HG03095 (cell line): ENCODE data around the gene FLT4.

Experiments used
- ATAC-seq: cut with Tn5 transposase; IDR thresholded peaks from one replicate; pipeline ENCODE4 v1.9.1; 2021; ENCODE audit warnings: moderate library complexity; ENCODE audit not compliant: unreplicated experiment

FLT4 gene

DNA sequence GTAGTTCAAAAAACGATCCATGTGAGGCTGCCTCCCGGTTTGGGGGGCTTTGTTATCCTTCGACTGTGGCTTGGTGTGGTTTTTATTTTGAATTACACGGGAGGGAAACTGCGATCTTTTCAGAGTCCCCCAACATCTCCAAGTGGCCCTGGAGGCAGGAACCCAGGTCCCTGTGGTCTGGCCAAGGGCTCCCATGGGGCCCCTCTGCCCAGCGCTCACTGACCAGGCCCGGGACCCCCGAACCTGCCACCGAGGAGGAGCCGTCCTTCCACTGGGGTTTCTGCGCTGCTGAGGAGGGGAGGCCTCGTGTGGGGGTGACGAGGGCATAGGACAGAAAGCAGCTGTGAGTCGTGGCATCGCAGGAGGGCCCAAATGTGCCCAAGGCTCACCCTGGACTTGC is 40.0 kb downstream of the FLT4 start:
- no peak for ATAC-seq

DNA sequence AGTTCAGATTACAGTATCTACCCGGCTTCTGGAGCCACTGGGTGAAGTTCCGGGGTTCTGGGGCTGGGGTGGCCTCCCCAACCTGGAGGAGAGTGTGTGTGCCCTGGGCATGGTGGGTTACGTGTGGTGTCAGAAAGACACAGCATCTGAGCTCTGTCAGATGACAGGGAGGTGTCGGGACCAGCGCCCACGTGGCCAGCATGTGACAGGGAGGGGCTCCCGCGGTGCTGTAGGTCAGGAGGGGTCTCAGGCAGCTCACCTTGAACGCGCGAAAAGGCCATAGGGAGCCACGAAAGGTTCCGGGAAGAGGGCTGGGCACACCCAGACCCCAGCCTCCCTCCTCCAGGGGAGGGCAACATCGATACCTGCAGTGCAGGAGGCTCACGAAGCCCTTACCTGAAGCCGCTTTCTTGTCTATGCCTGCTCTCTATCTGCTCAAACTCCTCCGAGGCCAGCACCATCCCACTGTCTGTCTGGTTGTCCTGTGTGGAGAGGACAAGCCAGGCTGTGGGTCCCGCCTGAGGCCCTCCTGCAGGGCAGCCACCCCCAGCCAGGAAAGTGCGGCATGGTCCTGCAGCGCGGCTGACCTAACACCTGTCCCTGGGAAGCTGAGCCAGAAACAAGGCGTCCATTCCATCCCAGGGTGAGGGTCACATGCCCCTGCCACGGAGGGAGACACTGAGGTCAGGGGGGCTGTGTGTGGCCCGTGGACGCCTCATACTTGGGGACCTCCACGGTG is 40.7 kb downstream of the FLT4 start:
- ATAC-seq, result no peak

DNA sequence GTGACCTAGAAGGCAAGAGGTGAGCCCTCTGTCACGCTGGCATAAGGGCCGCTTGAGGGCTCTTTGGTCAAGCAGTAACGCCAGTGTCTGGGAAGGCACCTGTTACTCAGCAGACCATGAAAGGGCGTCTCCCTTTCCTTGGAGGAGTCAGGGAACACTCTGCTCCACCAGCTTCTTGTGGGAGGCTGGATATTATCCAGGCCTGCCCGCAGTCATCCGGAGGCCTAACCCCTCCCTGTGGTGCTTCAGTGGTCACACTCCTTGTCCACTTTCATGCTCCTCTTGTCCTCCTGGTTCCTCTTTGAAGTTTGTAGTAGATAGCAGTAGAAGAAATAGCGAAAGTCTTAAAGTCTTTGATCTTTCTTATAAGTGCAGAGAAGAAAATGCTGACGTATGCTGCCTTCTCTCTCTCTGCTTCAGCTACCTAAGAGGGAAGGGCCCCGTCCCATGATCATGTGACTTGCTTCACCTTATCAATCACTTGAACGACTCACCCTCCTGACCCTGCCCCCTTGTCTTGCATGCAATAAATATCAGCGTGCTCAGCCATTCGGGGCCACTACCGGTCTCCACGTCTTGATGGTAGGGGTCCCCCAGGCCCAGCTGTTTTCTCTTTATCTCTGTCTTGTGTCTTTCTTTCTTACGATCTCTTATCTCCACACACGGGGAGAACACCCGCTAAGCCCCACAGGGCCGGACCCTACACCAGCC is 41.4 kb downstream of the FLT4 start:
- no peak for ATAC-seq

DNA sequence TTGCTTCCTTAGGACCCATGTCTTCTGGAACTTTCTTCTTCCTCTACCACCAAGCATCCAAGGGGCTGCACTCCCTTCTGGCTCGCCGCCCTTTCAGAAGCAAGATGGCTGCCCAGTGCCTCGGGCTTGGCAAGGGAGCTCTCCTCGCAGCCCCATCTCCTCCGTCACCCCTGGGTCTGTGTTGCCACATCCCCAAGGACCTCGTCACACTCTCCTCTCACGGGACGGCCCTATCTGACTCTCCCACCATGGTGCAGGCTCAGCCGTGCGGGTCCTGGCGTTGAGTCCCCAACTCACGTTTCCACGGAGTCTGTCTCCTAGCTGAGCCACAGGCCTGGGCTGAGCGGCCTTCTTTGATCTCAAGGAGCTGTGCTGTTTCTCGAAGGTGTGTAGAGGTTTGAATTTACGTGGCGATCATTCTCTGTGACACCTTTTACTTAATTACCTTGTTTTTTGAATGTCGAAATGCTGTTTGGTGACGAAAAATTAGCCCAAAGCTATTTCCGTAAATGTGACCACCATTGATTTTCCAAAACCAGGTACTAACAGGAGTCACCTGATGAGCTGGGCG is 43.1 kb downstream of the FLT4 start:
- ATAC-seq, result no peak

DNA sequence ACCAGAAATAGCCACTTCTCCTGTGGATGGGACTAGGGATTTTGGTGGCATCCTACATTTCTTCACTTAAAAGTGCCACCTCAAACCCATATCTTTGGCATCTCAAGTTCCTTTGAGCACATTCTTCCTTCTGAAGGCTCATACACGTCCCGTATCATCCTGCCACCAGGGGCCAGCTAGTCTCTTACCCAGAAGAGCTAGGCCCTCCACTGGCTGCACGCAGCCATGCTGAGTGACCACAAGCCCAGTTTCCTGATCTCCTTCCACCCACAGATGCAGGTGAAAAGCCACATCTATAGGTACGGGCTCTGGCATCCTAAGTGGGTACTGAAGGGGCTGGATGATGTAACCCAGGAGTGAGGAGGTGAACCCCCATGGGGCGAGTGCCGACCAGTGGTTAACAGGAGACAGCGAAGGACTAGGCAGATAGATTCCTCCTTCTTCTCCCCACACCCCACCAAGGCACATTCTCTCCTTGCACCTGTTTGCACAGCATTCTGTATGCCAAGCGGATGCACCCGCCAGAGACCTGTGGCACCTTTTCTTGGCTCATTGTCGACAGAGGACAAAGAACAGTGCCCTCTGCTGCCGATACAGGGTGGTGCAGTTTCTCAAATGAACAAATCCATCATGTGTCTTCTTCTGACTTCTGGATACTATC is 43.7 kb downstream of the FLT4 start:
- ATAC-seq, result no peak

DNA sequence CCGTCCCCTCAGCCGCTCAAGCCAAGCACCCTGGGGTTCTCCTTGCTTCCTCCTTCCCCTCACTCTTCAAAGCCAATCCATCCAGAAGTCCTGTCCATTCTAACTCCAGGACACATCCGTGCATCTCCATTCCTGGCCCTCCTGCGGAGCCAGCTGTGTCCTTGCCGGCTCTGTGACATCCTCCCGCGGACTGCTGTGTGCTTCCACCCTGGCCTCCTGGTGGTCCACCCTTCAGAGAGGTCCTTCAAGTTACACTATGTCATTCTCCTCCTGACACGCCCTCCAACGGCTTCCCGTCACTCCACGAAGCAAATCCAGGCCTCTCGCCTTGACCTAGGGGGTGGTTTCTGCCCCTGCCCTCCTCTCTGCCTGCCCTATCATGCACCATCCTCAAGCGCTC is 45.1 kb downstream of the FLT4 start:
- ATAC-seq, result no peak

DNA sequence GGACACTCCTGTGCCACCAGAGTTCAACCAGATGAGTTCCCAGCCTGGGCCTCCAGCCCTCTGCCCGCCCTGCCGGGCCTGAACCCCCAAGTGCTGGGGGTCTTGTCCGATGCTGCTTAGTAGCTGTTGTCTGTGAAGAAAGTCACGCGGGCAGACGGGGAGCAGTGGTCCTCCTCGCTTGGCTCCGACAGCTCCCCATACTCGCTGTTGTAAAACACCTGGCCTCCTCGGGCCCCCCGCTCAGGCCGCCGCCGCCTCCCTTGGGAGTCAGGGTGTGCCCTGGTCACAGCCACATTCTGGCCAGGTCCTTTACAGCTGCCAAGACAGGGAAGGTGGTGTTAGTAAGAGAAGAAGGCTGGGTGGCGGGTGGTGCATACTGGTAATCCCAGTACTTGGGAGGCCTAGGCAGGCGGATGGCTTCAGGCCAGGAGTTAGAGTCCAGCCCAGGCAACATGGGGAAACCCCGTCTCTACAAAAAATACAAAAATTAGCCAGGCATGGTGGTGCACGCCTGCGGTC is 46.3 kb downstream of the FLT4 start:
- ATAC-seq, result no peak

DNA sequence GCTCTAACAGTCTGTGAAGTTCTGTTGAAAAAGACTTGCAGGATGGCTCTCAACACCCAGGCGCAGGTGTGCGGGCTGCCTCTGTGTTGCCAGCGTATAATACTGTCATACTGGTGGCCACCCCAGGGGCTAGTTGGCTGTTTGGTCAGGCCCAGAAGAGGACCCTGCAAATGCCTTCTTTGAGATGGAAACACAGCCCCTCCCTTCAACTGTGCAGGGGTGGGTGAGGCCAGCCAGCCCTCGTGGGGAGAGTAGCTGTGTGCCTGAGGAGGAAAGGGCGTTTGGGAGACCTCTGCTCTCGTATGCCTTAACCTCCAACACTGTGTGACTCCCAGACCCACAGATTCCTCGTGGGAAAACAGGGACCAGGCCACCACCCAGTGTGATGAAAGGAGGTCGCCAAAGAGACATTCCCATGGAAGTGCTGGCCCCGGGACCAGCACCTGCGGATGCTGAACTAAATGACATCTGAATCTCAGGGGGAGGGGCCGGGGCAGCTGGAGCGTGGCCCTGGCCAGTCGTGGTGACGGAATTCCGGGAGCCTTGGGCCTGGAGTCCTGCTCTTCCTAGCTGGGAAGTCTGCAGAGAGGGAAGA is 46.8 kb downstream of the FLT4 start:
- no peak for ATAC-seq

DNA sequence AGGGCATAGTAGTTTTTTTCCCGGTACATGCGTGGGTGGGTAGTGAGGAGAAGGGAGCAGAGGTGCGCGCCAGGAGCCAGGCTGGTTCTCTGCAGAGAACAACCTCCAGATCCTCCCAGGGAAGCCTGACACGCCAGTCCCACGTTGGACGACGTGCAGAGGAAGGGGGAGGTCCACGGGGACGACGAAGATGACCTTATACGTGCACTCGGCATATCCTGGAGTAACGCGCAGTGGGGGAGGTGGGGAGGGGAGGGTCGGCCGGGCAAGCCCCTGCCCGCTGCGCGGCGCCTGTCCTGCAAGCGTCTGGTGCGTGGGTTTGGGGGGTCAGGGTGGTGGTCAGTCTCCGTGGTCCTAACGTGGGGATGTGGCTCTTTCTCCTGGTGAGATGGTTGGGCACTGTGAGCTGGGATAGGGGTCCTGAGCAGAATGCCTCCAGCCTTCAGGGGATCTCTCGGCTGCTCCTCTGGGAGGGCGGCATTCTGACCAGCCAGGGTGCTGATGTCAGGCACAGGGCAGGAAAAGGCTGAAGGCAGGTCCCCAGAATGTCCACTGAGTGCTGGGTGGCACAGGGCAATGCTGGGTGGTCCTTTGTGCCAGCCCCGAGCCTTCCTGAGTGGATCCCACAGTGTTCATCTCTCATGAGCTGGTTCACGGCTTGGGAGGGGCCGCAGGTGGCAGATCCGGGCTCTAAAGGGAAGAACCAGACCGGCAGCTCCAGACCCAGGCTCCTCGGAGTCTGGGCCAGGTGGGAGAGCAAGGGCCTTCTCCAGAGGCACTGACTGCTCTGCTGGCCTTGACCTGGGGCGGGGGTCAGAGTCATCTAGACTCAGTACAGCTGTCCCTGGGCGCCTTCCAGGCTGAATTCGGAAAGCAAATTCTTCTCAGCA is 47.6 kb downstream of the FLT4 start:
- no peak for ATAC-seq

DNA sequence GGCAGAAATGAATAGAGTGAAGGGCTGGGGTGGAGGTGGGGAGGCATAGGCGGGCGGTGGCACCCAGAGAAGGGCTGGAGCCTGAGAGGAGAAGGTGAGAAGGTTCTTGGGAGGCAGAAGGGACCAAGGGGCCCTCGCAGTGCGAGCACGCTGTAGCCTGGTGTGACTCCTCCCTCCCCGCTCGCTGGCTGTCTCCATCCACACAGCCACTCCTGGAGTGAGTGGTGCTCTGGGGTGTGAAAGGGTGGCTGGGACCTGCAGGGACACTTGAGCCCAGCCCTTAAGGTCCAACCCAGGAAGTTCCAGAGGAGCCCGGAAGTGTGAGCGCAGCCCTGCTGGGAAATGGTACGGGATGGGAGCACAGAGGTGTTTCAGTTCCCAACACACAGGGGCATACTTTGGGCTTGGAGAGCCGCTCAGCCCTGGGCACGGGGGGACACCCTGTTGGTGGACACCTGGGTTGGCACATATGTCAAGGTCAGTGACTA is 48.8 kb downstream of the FLT4 start:
- ATAC-seq, result no peak

DNA sequence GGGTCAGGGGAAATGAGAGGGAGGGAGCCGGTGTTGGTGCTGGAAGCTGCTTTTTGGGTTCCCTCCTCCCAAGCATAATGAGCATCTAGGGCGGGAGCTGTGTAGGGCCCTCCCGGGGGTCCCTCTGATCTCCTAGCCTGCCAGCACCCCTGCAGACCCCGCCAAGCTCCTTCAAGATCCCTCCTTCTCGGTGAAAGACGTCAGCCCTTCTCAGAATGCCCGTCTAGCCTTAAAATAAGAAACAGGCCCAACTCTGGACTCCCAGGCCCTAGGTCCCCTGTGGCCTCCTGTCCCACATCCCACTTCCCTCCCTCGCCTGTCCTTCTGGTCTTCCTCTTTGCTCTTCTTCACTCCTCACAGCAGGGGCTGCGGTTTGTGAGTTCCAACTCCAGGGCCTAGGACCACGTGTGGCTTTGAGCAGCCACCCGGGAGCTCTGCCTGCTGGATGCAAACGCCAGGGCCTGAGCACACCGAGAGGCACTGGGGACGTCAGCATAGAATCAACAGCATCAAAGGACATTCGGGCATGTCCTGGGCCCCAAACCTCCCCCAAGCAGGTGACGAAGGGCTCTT is 49.3 kb downstream of the FLT4 start:
- no peak for ATAC-seq

DNA sequence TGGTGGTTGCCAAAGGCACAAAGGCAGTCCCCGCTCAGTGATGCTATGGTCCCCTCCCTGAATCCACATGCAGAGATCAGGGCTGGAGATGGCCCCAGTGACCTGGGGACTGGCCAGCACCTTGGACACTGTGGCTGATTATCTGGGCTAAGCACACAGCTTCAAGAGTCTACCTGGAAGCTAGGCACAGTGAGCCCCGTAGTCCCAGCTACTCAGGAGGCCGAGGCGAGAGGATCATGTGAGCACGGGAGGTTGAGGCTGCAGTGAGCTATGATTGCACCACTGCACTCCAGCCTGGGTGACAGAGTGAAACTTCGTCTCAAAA is 49.8 kb downstream of the FLT4 start:
- no peak for ATAC-seq

DNA sequence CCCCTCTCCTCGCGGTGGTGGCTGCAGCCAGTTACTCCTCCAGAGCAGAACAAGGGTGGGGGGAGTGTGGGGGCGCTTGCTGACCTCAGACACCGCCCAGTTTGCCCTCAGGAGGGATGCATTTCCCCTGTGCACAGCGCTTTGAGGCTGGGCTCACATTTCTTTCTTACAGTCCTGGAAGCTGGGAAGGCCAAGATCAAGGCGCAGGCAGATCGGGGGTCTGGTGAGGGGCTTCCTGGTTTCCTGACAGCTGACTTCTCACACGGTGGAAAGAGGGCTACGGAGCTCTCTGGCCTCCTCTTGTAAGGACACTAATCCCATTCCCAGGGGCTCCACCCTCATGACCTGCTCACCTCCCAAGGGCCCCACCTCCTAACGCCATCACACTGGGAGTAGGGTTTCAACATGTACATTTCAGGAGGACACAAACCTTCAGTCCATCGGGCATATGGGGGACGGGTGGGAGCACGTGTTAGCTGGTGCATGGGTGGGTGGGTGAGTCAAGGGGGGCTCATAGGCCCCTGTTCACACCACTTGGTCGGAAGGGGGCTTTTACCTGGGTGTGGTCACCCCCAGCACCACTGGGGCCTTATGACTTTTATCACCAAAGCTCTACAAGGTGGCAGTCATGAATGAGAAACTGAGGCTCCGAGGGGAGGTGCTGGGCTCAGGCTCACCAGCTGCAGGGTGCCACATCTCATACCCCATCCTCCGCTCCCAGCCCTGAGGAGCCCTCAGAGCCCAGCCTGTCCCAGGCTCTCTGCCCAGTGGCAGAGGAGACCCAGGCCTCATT is 50.4 kb downstream of the FLT4 start:
- no peak for ATAC-seq

DNA sequence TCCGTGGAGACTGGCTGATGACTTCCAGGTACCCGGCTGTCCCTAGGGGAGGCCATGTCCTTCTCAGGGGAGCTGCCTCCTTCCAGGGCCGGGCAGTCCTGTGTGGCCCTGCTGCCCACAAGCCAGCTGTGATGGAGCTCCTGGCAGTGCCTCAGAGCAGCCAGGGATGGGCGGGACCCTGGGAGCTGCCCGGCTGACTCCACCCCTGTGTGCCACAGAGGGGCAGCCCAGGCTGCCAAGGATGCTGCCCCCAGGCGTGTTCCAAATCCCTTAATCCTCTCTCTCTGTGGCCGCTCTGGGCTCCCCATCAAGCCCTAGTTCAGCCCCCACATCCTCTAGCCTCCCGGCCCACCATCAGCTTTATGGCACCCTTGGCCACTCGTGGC is 51.1 kb downstream of the FLT4 start:
- no peak for ATAC-seq

DNA sequence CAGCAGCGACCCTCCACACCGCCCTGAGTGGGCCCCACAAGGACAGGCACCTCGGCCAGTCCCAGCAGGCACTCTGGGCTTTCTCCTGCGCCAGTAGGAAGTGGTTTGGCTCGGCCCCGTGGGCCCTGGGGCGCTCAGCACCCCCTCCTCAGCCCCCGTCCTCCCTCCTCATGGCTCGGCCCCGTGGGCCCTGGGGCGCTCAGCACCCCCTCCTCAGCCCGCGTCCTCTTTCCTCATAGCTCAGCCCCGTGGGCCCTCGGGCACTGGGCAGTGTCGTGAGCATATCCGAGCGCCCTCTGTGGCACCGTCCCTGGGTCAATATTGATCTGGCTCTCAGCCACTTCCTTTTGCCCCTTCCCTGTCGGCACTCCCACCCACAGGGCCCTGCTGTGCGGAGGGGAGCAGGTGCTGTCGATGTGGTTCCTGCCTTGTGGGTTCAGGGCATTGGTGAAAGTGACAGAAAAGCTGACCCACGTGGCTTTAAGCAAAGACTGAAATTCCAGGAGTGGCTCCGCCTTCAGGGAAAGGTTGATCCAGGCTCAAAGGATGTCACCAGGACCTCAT is 52.6 kb downstream of the FLT4 start:
- ATAC-seq, result no peak

DNA sequence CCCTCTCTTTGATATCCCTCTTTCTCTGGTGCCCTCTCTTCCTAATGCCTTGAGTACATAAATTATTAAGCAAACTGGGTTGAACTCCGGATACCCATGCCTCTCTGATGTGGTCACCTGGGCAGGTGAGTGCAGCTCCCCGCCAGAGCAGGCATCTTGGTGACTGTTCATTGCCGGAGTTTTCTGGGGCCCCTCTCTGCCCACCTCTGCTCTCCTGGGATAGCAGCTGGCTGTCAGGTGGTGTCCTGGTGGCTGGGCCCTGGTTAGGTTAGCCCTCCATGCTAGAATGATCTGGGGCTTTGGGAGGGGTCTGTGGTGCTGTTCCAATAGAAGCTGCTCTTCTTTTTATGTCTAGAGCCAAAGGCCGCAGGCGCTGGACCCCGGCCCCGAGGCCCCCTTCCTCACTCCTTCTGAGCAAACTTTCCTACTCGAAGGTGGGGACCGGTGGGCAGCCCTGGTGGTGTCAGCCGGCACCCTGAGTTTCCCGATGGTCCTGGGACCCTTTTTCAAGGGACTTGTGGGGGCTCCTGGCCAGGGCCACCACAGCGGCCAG is 53.2 kb downstream of the FLT4 start:
- no peak for ATAC-seq

DNA sequence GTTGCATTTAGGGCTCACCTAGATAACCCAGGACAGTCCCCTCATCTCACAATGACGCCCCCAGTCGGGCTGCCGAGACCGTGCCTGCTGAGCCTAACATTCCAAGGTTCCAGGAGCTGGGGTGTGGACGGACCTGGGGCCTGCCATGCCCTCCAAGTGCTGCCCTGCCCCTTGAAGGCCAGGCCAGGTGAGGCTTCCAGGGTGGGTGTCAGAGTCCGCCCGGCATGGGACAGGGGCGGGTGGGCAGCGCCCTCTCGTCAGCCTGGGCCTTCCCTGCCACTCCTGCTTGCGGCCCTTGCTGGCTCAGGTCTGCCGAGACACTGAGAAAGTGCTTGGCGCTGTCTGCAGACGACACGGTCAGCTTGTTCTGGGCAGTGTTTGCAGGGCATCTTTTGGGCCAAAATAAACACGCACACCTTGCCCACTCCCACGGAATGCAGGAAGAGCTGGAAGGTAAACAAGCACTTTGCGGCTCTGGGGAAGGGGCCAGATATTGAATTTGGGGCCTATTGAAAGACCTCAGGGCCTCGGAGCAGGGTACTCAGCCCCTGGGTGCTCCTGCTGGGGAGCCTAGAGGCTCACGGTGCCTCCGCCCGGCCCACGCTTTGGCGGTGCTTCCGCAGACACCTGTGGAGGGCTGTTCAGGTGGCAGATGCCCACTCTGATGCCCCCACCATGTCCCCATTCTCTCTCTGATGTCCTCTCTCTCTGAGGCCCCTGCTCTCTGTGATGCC is 53.9 kb downstream of the FLT4 start:
- no peak for ATAC-seq

DNA sequence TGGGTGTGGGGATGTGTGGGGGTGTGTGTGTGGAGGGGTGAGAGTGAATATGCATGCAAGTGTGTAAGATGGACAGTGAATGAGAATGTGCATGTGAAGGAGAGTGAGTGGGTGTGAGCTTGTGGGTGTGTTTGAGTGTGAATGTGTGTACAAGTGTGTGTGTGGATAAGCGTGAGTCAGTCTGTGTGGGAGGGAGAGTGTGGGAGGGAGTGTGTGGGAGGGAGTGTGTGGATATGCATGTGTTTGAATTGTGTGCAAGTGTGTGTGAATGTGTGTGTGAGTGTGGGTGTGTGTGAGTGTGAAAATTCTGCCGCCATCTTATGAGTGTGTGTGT is 54.4 kb downstream of the FLT4 start:
- no peak for ATAC-seq
